Liver (tissue), 3 donors: ENCODE results near the gene LAT.

ENCODE experiments used
- EGR1 ChIP-seq, 2 donors: IDR thresholded peaks; 2 replicates each; pipeline ENCODE4 v1.6.1; 2016 to 2018; ENCODE audit warnings: antibody characterized with exemption in 2 of 2, low read depth in 2 of 2
- NR2F2 ChIP-seq: IDR thresholded peaks from 2 replicates; pipeline ENCODE4 v1.6.1; 2016; ENCODE audit warnings: antibody characterized with exemption
- TF ChIP-seq, protein P1 (sequence below): fragments of 150-350 bp; IDR thresholded peaks from 2 replicates; pipeline ENCODE4 v1.5.1; 2017; ENCODE audit warnings: improper control_type of control experiment, low read depth, low read length; ENCODE audit not compliant: missing input control
- TF ChIP-seq, protein P2 (sequence below): IDR thresholded peaks from 2 replicates; pipeline ENCODE4 v1.6.1; 2016; ENCODE audit warnings: antibody characterized with exemption
- TF ChIP-seq, protein P3 (sequence below): IDR thresholded peaks from 2 replicates; pipeline ENCODE4 v1.6.1; 2016; ENCODE audit warnings: antibody characterized with exemption, mild to moderate bottlenecking
- donor health status: healthy.
- donor health status: healthy.

DNA sequence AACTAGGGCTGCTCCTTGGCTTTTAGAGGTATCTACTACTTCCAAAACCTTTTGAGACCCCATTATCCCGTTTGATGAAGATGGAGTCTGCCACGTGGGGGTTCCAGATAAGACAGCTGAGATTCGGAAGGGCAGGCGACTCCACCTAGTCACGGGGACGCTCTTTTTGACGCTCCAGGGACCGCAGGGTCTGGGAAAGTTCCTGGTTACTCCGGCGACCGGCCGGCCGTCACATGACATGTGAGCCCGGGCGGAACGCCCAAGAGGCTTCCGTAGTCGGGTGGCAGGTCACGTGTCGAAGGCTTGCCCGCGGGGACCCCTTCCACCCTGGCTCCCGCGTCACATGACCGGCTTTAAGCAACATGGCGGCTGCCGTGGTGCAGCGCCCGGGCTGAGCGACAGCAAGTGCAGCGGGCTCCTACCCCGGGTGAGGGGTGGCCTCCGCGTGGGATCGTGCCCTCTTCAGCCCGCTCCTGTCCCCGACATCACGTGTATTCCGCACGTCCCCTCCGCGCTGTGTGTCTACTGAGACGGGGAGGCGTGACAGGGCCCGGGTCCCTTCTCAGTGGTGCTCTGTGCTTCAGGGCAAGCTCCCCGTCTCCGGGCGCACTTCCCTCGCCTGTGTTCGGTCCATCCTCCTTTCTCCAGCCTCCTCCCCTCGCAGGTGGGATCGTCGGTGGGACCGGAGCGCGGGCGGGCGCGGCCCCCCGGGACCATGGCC, 10.3 kb upstream of the LAT start, which contains the start of gene SPNS1:
- TF ChIP-seq, protein P1, sequence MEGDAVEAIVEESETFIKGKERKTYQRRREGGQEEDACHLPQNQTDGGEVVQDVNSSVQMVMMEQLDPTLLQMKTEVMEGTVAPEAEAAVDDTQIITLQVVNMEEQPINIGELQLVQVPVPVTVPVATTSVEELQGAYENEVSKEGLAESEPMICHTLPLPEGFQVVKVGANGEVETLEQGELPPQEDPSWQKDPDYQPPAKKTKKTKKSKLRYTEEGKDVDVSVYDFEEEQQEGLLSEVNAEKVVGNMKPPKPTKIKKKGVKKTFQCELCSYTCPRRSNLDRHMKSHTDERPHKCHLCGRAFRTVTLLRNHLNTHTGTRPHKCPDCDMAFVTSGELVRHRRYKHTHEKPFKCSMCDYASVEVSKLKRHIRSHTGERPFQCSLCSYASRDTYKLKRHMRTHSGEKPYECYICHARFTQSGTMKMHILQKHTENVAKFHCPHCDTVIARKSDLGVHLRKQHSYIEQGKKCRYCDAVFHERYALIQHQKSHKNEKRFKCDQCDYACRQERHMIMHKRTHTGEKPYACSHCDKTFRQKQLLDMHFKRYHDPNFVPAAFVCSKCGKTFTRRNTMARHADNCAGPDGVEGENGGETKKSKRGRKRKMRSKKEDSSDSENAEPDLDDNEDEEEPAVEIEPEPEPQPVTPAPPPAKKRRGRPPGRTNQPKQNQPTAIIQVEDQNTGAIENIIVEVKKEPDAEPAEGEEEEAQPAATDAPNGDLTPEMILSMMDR, result no peak
- TF ChIP-seq NR2F2 (peak; percentile 83), EGR1 (IDR thresholded peaks at IDR 0.05; ENCODE audit: low read depth in 2 of 2) (peak in 1 of 2 donors; percentile 79)
- TF ChIP-seq, protein P2, sequence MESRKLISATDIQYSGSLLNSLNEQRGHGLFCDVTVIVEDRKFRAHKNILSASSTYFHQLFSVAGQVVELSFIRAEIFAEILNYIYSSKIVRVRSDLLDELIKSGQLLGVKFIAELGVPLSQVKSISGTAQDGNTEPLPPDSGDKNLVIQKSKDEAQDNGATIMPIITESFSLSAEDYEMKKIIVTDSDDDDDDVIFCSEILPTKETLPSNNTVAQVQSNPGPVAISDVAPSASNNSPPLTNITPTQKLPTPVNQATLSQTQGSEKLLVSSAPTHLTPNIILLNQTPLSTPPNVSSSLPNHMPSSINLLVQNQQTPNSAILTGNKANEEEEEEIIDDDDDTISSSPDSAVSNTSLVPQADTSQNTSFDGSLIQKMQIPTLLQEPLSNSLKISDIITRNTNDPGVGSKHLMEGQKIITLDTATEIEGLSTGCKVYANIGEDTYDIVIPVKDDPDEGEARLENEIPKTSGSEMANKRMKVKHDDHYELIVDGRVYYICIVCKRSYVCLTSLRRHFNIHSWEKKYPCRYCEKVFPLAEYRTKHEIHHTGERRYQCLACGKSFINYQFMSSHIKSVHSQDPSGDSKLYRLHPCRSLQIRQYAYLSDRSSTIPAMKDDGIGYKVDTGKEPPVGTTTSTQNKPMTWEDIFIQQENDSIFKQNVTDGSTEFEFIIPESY, result peak; percentile 97
- TF ChIP-seq, protein P3, sequence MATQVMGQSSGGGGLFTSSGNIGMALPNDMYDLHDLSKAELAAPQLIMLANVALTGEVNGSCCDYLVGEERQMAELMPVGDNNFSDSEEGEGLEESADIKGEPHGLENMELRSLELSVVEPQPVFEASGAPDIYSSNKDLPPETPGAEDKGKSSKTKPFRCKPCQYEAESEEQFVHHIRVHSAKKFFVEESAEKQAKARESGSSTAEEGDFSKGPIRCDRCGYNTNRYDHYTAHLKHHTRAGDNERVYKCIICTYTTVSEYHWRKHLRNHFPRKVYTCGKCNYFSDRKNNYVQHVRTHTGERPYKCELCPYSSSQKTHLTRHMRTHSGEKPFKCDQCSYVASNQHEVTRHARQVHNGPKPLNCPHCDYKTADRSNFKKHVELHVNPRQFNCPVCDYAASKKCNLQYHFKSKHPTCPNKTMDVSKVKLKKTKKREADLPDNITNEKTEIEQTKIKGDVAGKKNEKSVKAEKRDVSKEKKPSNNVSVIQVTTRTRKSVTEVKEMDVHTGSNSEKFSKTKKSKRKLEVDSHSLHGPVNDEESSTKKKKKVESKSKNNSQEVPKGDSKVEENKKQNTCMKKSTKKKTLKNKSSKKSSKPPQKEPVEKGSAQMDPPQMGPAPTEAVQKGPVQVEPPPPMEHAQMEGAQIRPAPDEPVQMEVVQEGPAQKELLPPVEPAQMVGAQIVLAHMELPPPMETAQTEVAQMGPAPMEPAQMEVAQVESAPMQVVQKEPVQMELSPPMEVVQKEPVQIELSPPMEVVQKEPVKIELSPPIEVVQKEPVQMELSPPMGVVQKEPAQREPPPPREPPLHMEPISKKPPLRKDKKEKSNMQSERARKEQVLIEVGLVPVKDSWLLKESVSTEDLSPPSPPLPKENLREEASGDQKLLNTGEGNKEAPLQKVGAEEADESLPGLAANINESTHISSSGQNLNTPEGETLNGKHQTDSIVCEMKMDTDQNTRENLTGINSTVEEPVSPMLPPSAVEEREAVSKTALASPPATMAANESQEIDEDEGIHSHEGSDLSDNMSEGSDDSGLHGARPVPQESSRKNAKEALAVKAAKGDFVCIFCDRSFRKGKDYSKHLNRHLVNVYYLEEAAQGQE, result peak; percentile 79
